Left lobe of liver (tissue), 2 donors: Measurements from ENCODE around the gene GZMH. TPM values are rescaled to one million over a fixed set of nuclear protein-coding genes. Genes with fewer than 3 reads are reported as not detected.
"Not testable (repeated sequence)": the region's sequence is repeated elsewhere in the genome, so short reads cannot be mapped to it uniquely, and the experiment has no call there.

ENCODE experiments used
- ATAC-seq: fragments of 200-7000 bp; cut with Tn5 transposase; one replicate; pipeline ENCODE4 v1.9.1; 2020; ENCODE audit warnings: mild to moderate bottlenecking, moderate library complexity
- DNase-seq: peaks from one replicate; pipeline ENCODE4 v3.0.0-alpha.2; 2020; ENCODE audit warnings: low spot score
- total RNA-seq: library from RNA; stranded (reverse); gene quantifications from one replicate; pipeline ENCODE4 v1.2.1, GENCODE V29; 2021
- donor health status: DM: no; HTN: no; CAD: no; lungs with moderate emphysema.
- donor health status: DM: no; HTN: yes; CAD: no.

GZMH gene
- total RNA-seq, 1 donor from 2014 or later, result 0.28 TPM

- DNase-seq (no peak), ATAC-seq (no peak)
These were observed 12.1 kb downstream of the GZMH start for GRCh38 chr14:24597403-24597802.

DNA sequence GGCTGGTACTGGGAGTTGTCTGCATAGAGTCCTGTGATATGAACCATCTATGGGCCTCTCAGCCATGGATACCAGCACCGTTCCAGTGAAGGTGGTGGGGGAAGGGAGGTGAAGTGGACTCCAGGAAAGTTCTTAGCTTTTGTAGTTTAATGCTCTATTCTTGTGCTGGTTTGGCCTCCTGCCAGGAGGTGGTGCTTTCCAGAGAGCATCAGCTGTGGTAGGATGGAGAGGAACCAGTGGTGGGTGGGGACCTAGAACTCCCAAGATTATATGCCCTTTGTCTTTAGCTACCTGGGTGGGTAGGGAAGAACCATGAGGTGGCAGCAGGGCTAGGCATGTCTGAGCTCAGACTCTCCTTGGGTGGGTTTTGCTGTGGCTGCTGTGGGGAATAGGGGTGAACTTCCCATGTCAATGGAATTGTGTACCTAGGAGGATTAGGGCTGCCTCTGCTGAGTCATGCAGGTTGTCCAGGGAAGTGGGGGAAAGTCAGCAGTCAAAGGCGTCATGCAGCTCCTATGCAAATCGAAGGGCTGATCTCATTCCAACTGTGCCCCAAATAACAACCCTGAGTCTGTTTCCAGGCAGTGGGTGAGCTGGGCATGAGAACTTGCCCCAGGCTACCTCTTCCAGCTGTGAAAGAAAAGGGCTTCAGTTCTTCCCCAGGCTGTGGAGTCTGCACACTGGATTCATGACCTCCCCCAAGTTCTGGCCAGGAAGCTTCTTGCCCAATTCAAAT lies 14.2 kb downstream of the GZMH start:
- ATAC-seq (no peak), DNase-seq (no peak)

DNA sequence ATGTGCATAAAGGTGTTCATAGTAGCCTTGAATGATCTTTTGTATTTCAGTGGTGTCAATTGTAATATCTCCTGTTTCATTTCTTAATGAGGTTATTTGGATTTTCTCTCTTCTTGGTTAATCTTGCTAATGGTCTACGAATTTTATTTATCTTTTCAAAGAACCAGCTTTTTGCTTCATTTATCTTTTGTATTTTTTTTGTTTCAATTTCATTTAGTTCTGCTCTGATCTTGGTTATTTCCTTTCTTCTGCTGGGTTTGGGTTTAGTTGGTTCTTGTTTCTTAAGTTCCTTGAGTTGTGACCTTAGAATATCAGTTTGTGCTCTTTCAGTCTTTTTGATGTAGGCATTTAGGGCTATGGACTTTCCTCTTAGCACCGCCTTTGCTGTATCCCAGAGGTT lies 18.5 kb downstream of the GZMH start:
- not testable (repeated sequence) for ATAC-seq, DNase-seq

DNA sequence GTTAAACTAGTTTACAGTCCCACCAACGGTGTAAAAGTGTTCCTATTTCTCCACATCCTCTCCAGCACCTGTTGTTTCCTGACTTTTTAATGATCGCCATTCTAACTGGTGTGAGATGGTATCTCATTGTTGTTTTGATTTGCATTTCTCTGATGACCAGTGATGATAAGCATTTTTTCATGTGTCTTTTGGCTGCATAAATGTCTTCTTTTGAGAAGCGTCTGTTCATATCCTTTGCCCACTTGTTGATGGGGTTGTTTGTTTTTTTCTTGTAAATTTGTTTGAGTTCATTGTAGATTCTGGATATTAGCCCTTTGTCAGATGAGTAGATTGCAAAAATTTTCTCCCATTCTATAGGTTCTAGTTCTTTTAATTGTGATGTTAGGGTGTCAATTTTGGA lies 25.1 kb downstream of the GZMH start:
- not testable (repeated sequence) for DNase-seq, ATAC-seq

GRCh38 chr14:24578558-24578957 lies 30.9 kb downstream of the GZMH start:
- no peak for ATAC-seq

DNA sequence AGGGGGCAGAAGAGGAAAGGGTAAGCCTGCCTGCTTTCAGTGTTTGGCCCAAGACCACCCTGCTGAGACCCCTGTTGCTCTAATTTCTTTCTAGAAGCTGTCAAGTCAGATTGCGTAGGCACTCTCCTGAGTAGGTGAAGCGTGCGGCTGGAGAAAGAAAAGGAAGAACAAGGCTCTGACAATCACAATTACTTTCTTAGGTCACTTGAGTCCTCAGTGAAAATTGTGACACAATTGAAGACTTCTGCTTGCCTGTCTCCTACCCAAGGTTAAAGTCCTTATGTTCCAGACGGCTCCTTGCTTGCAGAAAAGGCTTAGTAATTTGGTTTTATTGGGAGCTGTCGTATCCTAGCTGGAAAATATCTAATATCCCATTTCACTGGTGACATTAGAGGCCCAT lies 32.7 kb downstream of the GZMH start:
- ATAC-seq, result no peak
- DNase-seq, result no peak

More at GRCh38 chr14:24578558-24578957, 30.9 kb downstream of the GZMH start:
- no peak for DNase-seq

- ATAC-seq (no peak), DNase-seq (no peak)
These were observed 33.3 kb downstream of the GZMH start, which contains the start of gene CTSG for GRCh38 chr14:24576182-24576581. Gene CTSG (minus strand): TSS chr14:24576250. CDS start chr14:24576223, 27 bp downstream.

GRCh38 chr14:24574206-24574774 lies 35.2 kb downstream of the GZMH start:
- ATAC-seq, result no peak
- no peak for DNase-seq

- no peak for ATAC-seq
- DNase-seq, result no peak
These were observed 43.2 kb downstream of the GZMH start for GRCh38 chr14:24566318-24566717.

DNA sequence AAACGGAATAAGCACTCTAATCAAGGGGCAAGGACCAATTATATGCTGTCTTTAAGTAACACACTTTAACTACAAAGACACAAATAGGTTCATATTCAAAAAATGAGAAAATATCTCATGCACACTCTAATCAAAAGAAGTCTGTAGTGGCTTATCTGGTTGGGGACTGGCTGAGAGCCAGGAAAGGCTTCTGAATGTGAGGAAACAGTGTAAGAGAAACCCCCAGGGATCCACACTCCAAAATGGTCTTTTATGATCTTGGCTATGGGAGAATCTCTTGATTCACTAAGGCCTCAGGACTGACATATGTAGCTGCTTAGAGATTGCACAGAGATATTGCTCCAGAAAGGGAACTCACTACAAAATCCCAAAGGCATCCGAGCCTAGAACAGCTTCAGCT lies 43.7 kb downstream of the GZMH start:
- no peak for DNase-seq
- no peak for ATAC-seq

GRCh38 chr14:24563505-24563904 lies 46.0 kb downstream of the GZMH start:
- ATAC-seq (no peak), DNase-seq (no peak)

DNA sequence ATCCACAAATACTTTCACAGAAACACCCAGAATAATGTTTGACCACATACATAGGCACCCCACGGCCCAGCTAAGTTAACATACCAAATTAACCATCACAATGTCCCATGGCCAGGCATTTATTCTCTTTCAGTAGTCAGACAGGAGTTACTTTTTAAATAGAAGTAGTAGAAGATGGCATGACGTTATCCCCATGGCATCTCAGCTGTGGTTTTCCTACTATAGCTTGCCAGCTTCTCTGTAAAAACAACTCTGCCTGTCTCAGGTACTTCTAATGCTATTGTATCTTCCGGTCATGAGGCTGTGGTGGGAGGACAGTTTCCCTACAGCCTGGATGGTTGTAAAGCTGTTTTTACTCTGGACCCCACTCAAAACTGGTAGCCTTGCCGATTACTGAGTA lies 52.7 kb downstream of the GZMH start:
- DNase-seq (no peak), ATAC-seq (no peak)

Other genes starting within 250 kb of the GZMH start
- gene NFATC4, start 241.5 kb downstream of the GZMH start, total RNA-seq, result 1.4 TPM
- gene NYNRIN, start 210.7 kb downstream of the GZMH start, total RNA-seq, result 2.3 TPM
- gene CBLN3, start 180.0 kb downstream of the GZMH start, total RNA-seq, result 1.4 TPM
- 29.3 TPM for gene KHNYN, start 179.7 kb downstream of the GZMH start, total RNA-seq
- gene SDR39U1, start 166.9 kb downstream of the GZMH start, total RNA-seq, result 32.4 TPM
- gene CMA1, start 101.4 kb downstream of the GZMH start, total RNA-seq, result not detected
- gene CTSG, start 33.4 kb downstream of the GZMH start, total RNA-seq, result 0.55 TPM
- 1.3 TPM for gene GZMB, start 24.5 kb upstream of the GZMH start, total RNA-seq